Stimulated activated CD4-positive, alpha-beta T cell treated with anti-CD3 and anti-CD28 coated beads, TNF-alpha, amount 100 ng/mL, for 4 hours (primary cell): ENCODE data around the gene PRKCD.

Experiments
- DNase-seq, 3 experiments: peaks; one replicate each; pipeline ENCODE4 v3.0.0-alpha.2; 2020; ENCODE audit warnings: low read depth in 3 of 3

The PRKCD gene

GRCh38 chr3:53170325-53171063 is 9.5 kb downstream of the PRKCD start:
- DNase-seq = no peak

DNA sequence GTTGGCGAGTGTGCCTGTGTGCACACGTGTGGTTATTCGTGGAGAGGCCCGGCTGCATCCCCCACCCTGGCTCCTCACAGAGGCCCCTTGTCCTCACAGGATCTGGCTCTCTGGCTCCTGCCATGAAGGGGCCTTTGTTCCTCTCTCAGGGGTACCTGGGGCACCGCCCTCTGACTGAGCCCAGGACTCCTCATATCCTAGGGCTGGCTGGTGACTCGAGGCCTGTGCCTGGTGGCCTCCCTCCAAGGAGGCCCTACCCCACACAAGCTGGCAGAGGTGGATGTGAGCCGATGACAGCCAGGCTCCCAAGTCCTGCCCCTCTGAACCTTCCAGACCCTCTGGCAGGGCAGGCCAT is 10.0 kb downstream of the PRKCD start:
- DNase-seq = no peak

DNA sequence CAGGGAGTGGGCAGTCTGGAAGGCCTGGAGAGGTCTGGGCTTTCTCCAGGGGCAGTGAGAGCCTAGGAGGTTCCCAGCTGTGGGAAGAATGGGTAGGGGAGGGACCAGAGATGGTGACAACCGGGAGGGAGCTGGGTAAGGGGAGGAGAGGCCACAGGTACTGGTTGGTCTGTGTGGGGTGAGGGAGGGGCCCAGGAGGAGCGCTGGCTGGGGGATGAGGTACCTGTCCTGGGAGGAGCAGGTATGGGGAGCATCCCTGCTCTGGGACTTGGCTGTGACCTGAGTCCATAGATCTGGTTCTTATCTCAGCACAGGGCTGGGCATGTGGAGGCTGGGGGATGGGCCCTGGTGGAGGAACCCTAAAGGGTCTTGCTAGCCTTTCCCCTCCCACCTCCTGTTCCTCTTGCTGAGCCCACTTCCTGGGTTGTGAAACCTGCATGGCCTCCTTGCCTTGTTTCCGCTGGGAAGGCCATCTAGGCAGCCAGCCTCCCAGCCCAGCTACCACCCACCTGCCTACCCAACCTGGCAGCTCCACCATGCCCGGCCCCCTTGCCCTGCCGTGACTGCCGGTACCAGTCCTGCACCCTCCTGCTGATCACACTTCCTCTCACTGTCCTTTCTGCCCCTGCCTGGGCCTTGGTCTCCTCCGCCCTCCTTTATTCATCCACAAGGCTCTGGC is 11.0 kb downstream of the PRKCD start:
- DNase-seq = no peak

DNA sequence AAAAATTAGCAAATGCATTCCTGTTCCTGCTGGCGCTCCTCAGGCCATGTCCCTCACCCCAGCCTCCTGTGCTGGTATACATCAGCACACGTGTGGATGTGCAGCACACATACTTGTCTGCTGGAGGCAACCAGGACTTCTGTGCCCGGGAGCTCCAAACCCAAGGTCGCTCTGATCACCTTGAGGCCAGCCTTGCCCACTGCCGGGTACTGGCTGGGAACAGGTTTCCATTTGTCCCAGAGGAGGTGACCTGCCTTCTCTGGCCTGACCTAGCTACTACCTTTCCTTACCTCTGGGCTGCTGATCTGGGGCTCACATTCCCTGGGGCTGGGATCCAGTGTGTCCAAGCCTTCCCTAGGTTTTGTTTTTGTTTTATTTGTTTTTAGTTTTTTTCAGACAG is 12.1 kb downstream of the PRKCD start:
- no peak for DNase-seq

- no peak for DNase-seq
Observed at GRCh38 chr3:53174346-53175250, 13.6 kb downstream of the PRKCD start.

- DNase-seq = no peak
Observed at GRCh38 chr3:53175613-53176540, 14.9 kb downstream of the PRKCD start.

- no peak for DNase-seq
Observed at GRCh38 chr3:53178246-53178645, 17.2 kb downstream of the PRKCD start.

DNA sequence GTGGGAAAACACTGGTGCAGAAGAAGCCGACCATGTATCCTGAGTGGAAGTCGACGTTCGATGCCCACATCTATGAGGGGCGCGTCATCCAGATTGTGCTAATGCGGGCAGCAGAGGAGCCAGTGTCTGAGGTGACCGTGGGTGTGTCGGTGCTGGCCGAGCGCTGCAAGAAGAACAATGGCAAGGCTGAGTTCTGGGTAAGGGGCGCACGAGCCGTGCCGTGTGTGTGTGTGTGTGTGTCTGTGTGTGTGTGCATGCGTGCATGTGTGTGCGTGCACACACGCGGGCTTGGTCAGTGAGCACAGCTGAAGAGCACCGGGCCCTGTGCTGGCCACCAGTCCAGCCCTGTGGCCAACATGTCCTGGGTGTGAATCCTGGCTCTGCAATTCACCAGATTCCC is 18.6 kb downstream of the PRKCD start:
- no peak for DNase-seq

DNA sequence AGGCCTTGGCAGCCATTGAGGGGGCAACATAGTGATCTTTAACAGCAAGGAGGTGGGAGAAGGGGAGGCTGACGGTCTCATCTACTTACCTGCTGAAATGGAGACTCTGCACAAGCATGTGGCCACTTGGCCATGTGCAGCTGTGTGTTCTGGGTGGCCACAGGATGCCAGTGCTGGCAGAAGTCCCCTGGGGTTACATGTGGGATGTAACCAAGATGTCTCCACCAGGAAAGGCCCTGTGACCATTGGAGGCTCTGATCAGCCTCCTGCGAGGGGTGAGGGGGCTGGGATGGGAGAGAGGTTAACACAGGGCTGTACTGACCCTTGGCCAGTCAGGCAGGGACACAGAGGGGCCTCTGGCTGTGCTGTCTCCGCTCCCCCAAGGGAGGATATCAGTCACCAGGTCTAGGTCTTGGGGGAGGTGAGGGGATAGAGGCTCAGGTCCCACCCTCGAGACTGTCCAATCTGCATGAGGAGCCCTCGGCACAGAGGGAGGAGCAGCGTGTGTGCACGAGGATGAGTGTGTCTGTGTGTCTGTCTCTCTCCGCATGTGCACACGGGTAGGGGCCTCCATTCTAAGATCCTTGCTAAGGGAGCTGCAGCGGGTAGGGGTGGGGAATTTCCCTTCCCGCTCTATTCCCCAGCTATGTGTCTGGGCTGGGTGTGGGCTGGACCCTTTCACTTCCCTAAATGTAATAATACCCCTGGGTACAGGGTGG is 19.5 kb downstream of the PRKCD start:
- no peak for DNase-seq

DNA sequence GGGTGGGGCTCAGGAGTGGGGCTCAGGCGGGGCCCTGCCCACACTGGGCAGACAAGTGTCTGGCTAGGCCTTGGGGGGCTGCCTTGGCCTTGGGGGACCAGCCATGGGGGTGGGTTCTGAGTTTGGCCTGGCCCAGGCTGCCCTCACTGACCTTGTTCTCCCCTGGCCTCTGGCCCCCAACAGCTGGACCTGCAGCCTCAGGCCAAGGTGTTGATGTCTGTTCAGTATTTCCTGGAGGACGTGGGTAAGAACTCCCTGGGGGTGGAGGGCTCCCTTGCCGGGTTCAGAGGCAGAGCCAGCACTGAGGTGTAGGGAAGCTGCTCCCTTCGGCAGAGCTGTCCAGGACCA is 20.0 kb downstream of the PRKCD start:
- DNase-seq = no peak

DNA sequence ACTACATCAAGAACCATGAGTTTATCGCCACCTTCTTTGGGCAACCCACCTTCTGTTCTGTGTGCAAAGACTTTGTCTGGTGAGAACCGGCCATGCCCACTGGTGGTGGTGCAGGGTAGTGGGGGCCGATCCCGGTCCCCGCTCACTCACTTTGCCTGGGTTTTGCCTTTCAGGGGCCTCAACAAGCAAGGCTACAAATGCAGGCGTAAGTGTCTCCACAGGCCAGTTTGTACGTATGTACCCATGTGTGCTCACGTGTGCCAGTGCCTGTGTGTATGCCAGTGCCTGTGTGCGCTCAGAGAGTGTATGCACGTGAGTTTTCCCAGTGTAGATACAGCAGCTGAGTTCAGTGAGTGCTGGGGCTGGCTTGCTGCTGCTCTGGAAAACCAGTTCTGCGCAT is 20.5 kb downstream of the PRKCD start:
- no peak for DNase-seq

DNA sequence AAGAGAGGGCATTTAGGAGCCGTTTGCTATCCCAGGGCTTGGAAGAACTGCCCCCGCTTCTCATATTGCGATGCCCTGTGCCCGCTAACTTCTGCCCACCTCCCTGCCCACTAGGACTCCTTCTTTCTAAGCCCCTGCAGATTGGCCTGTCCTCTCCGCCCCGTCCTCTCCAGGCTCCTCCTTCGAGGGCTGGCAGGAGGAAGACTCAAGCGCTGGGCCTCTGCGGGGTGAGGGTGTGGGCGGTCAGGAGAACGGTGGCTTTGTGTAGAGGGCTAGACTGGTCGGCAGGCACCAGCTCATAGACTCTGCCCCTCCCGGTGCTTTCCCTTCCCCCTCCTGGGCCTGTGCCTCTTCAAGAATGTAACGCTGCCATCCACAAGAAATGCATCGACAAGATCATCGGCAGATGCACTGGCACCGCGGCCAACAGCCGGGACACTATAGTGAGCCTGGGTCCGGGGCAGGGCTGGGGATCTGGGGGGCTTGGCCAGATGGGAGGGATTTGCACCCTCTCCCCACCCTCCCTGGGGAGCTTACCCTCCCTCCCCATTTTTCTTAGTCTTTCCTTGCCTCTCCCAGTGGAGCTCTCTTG is 21.9 kb downstream of the PRKCD start:
- DNase-seq = no peak

GRCh38 chr3:53183514-53183913 is 22.5 kb downstream of the PRKCD start:
- DNase-seq = no peak

- no peak for DNase-seq
Observed at GRCh38 chr3:53184701-53185100, 23.7 kb downstream of the PRKCD start.

GRCh38 chr3:53185761-53186465 is 24.9 kb downstream of the PRKCD start:
- DNase-seq = no peak

- no peak for DNase-seq
Observed at GRCh38 chr3:53186726-53187125, 25.7 kb downstream of the PRKCD start.

DNA sequence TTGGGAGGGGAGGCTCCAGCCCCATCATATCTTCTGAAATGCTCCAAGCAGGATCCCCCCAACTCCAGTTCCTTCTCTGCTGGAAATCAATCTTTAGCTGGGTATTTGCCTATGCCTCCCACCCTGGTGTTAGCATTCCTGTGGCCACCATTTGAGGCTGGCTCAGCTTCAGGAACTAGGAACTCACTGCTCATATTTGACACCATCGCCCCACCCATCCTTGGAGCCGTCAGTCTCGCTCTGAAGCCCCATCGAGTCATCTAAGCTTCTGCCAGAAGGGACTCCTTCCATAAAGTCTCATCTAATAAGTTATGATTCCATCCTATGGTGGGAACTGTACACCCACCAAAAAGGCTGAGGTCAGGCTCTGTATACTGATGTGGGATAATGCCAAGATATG is 26.4 kb downstream of the PRKCD start:
- DNase-seq = no peak

DNA sequence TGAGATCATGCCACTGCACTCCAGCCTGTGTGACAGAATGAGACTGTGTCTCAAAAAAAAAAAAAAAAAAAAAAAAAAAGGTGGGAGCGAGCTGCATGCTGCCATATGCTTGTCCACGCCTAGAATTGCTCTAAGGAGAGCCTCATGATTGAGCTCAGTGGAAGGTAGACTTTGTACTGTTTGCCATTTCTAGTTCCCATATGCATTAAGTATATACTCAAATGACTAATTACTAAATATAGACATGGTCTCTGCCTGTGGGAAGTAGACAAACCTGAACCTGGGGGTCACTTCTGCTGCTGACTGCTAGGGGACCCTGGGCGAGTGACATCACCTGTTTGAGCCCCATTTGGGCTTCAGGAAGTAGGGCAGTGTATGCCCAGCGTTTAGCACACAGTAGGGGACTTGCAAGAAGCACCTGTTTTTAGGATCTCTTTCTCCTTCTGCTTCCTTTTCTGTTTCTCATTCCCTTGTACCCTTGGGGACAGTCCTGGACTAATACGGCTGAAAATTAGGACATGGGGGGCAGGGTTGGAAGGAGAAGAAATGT is 27.2 kb downstream of the PRKCD start:
- DNase-seq = no peak

DNA sequence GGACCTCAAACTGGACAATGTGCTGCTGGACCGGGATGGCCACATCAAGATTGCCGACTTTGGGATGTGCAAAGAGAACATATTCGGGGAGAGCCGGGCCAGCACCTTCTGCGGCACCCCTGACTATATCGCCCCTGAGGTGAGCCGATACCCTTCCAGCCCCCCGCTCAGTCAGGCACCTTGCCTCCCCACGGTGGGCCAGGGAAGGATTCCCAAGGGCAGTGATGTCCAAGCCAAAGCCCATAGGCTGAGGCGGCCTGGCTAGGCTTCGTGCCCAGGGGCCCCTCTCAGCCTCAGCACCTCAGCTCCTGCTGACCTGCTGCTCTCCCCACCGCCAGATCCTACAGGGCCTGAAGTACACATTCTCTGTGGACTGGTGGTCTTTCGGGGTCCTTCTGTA is 27.7 kb downstream of the PRKCD start:
- no peak for DNase-seq

DNA sequence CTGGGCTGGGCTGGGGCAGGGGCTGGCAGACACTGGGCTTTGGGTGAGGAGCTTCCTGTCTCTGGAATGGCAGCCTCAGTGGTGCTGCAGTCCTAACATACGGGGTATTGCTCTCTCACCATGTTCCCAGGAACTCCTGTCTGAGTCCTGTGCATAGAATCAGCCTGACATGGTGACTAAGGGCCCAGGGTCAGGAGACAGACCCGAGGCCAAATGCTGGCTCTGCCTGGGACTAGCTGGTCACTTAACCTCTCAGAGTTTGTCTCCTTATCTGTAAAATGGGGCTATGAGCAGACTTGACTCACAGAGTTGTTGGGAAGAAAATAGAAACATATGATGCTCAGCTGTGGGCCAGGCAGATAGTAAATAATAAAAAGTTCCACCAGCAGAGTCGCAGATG is 28.3 kb downstream of the PRKCD start:
- DNase-seq = no peak
